Measurements from ENCODE around the gene ZNF385A.

The ZNF385A gene

DNA sequence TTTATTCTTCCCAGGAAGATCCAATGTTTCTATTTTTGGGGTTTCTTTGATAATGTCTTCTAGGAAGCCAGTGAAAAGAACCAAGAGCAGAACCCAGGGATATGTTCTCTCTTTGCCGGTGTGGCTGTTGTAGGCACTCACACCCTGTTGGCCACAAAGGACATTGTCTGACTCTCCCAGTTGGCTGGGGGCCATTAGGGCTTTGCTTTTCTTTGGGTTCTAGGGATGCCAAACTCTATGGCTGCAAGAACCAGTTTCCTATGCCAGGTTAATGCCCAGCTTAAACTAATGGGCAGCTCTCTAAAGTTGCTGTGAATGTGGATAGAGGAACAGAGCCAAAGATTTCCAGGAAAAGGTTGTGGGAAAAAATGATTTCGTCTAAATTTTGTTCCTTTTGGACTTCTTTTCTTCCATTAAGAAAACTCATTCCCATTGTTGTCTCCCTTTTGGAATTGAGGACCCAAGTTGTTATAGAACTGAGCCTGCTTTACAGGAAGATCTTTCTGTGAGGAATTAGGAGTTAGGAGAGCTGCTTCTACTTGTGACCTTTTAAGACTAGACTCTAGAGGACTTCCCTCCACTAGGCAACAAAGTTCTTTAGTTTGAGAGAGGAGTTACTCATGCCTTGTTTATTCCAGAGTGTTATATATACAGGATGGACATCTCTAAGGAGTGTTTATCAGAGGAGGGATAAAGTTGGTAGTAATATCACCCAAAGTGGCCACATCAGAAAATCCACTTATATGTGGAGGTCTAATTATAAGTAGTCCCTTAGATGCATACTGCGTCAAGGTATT lies 46.5 kb downstream of the ZNF385A start:
- TF ChIP-seq, protein P1, sequence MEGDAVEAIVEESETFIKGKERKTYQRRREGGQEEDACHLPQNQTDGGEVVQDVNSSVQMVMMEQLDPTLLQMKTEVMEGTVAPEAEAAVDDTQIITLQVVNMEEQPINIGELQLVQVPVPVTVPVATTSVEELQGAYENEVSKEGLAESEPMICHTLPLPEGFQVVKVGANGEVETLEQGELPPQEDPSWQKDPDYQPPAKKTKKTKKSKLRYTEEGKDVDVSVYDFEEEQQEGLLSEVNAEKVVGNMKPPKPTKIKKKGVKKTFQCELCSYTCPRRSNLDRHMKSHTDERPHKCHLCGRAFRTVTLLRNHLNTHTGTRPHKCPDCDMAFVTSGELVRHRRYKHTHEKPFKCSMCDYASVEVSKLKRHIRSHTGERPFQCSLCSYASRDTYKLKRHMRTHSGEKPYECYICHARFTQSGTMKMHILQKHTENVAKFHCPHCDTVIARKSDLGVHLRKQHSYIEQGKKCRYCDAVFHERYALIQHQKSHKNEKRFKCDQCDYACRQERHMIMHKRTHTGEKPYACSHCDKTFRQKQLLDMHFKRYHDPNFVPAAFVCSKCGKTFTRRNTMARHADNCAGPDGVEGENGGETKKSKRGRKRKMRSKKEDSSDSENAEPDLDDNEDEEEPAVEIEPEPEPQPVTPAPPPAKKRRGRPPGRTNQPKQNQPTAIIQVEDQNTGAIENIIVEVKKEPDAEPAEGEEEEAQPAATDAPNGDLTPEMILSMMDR (IDR thresholded peaks at IDR 0.05; ENCODE audit: unreplicated experiment in 3 of 3), result no peak
- Mint-ChIP-seq H3K27me3 (ENCODE audit: low read depth) (no peaks in the 10 kb centered on the region), H3K27ac (peak overlapping the region; percentile 91 to 93 (median 92)), H3K4me1 (peaks cover 70% of the 10 kb centered on the region), H3K36me3 (ENCODE audit: low read depth) (peaks cover 30% of the 10 kb centered on the region), H3K9me3 (no peaks in the 10 kb centered on the region), H3K4me3 (peak overlapping the region in 2 of 3 experiments; percentile 0 to 6)

DNA sequence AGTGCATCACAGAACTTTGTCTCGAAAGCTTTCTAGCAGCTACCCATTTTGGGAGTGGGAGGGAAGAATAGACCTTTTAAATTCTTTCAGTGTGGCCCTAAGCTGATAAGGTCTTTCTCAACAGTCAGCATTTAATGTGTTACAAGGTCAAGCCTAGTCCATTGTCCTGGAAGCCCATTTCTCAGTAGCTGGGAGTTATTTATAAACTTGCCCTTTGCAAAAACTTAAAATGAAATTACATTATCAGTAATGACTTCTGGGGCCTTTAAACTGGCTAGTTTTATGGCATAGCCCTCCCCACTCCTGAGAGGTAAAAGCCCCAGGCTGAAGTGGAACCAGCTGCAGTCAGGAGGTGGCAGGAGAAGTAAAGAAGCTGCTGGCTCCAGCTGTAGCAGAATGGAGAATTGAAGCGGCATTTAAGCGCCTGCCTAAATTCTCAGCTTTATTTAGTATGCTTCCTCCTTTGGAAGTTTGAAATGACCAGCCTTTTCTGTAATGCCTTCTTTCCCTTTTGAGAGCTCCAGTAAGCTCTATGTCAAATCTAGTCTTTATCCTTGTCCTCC lies 47.2 kb downstream of the ZNF385A start:
- Mint-ChIP-seq H3K27me3 (ENCODE audit: low read depth) (no peaks in the 10 kb centered on the region), H3K4me1 (peaks cover 66% of the 10 kb centered on the region), H3K4me3 (peak overlapping the region in 1 of 3 experiments; percentile 0), H3K9me3 (no peaks in the 10 kb centered on the region), H3K36me3 (ENCODE audit: low read depth) (peaks cover 23% of the 10 kb centered on the region), H3K27ac (peak overlapping the region; percentile 91 to 93 (median 92))
- TF ChIP-seq, protein P1 (IDR thresholded peaks at IDR 0.05; ENCODE audit: unreplicated experiment in 3 of 3), result peak in 1 of 3 experiments; percentile 15

DNA sequence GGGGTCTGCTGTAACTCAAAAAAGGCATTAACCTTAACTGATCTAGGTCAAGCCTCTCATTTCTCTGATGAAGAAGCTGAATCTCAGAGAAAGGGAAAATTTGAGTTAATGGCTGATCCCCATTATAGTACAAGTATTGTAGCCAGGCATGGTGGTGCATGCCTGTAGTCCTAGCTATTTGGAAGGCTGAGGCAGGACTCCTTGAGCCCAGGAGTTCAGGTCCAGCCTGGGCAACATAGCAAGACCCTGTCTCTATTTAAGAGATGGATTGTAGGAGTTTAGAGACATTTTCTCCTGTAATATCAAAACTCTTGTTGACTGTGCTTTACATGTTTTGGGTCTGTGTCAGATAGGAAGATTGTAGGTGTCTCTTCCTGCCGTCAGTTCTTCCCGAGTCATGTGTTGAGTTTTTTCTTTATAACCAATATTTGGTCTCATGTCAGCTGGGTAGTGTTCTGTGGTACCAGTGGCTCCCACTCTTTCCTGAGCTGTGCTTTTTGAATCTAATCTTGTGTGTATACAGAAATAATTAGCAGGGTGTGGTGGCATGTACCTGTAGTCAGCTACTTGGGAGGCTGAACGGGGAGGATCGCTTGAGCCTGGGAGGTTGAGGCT lies 51.0 kb downstream of the ZNF385A start:
- H3K36me3 Mint-ChIP-seq (ENCODE audit: low read depth), result peaks cover 4% of the 10 kb centered on the region

DNA sequence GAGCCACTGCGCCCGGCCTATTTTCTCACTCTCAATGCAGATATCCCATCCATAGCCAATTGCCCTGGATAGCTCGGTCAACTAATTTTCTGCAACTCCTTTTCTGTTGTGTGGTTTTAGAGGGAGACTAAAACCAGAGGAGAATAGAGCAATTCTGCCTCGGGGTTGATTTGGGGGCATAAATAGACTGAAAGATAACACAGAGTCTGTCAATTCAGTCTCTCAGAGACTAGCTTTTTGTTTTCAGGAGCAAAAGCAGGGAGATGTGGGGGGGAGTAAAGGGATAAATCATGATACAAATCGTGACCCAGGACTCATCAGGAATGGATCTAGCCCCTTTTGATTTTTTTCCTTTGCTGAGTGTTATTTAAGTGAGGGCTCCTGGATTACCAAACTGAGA lies 53.1 kb downstream of the ZNF385A start:
- Mint-ChIP-seq H3K27ac (peak overlapping the region; percentile 68 to 80 (median 70)), H3K9me3 (no peaks in the 10 kb centered on the region), H3K36me3 (ENCODE audit: low read depth) (peaks cover 4% of the 10 kb centered on the region), H3K27me3 (ENCODE audit: low read depth) (no peaks in the 10 kb centered on the region), H3K4me3 (no peak overlapping the region), H3K4me1 (peaks cover 48% of the 10 kb centered on the region)
- TF ChIP-seq, protein P1 (IDR thresholded peaks at IDR 0.05; ENCODE audit: unreplicated experiment in 3 of 3), result no peak

More for the DNA sequence above, 51.0 kb downstream of the ZNF385A start:
- Mint-ChIP-seq H3K9me3 (no peaks in the 10 kb centered on the region), H3K27ac (peak overlapping the region in 2 of 3 experiments; percentile 65 to 75), H3K4me3 (no peak overlapping the region), H3K27me3 (ENCODE audit: low read depth) (no peaks in the 10 kb centered on the region), H3K4me1 (peaks cover 58% of the 10 kb centered on the region)
- TF ChIP-seq, protein P1 (IDR thresholded peaks at IDR 0.05; ENCODE audit: unreplicated experiment in 3 of 3), result no peak

DNA sequence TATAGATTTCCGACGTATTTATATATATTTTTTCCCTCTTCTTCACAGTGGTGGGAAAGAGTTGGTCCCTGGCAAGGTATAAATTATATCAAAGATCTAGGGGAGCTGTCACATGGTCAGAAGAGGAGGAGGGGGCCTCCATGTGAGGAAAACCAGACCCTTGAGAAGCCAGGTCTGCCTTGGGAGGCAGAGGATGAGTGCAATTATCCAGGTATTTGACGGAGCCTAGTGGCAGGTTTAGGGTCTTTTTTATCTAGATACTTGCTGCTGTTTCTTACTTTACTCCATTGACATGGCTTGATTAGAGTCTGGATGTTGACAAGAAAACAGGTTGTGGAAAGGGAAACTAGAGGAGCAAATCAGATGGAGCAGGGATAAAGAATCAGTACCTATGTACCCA lies 54.1 kb downstream of the ZNF385A start:
- no peaks in the 10 kb centered on the region for H3K9me3 Mint-ChIP-seq
- peaks cover 4% of the 10 kb centered on the region for H3K36me3 Mint-ChIP-seq (ENCODE audit: low read depth)
- peaks cover 44% of the 10 kb centered on the region for H3K4me1 Mint-ChIP-seq
- H3K27ac Mint-ChIP-seq, result peak overlapping the region; percentile 88 to 92 (median 88)
- peak overlapping the region; percentile 4 to 59 (median 20) for H3K4me3 Mint-ChIP-seq
- TF ChIP-seq, protein P1 (IDR thresholded peaks at IDR 0.05; ENCODE audit: unreplicated experiment in 3 of 3), result no peak
- H3K27me3 Mint-ChIP-seq (ENCODE audit: low read depth), result no peaks in the 10 kb centered on the region

Data from nephron (organoid).